Measurements from ENCODE around the gene CHCHD3. TPM values are rescaled to one million over a fixed set of nuclear protein-coding genes. Genes with fewer than 3 reads are reported as not detected.

CHCHD3 gene
- total RNA-seq, 4 donors from 2014 or later, result 66.0 to 79.1 (median 70.0) TPM

- no peak for TF ChIP-seq POLR2A (IDR thresholded peaks at IDR 0.05)
- TF ChIP-seq CTCF (IDR thresholded peaks at IDR 0.05), result no peak
- no peaks in the 10 kb centered on the region for H3K27me3 ChIP-seq
- intact Hi-C loops (cut with DNase I), result no loop called here
- no peak overlapping the region for H3K4me3 ChIP-seq (replicated peaks in 1 of 3)
- peaks cover 4 to 14% of the 10 kb centered on the region in 2 donors for H3K4me1 ChIP-seq
- no peaks in the 10 kb centered on the region for H3K9me3 ChIP-seq
- H3K36me3 ChIP-seq, result no peaks in the 10 kb centered on the region
- no peak for DNase-seq
- peak overlapping the region in 2 of 3 donors; percentile 9 to 14 for H3K27ac ChIP-seq
These were observed 266.8 kb downstream of the CHCHD3 start for GRCh38 chr7:132815130-132815529.

GRCh38 chr7:132810561-132810960 is 271.3 kb downstream of the CHCHD3 start:
- DNase-seq, result no peak
- Histone ChIP-seq H3K4me1 (peaks cover 0 to 3% of the 10 kb centered on the region in 2 donors), H3K9me3 (no peaks in the 10 kb centered on the region), H3K36me3 (no peaks in the 10 kb centered on the region), H3K4me3 (replicated peaks in 1 of 3) (no peak overlapping the region), H3K27me3 (no peaks in the 10 kb centered on the region), H3K27ac (no peak overlapping the region)
- intact Hi-C loops (cut with DNase I), result no loop called here
- no peak for TF ChIP-seq CTCF (IDR thresholded peaks at IDR 0.05)
- TF ChIP-seq POLR2A (IDR thresholded peaks at IDR 0.05), result no peak
- WGBS, 2 donors, result 96 to 100% methylated on average over 2 of the region's 2 CpGs

GRCh38 chr7:132806834-132807233 is 275.1 kb downstream of the CHCHD3 start:
- DNase-seq, result no peak
- H3K4me1 ChIP-seq, result no peaks in the 10 kb centered on the region
- intact Hi-C loops (cut with DNase I), result no loop called here
- no peak overlapping the region for H3K27ac ChIP-seq
- no peak for TF ChIP-seq CTCF (IDR thresholded peaks at IDR 0.05)
- TF ChIP-seq POLR2A (IDR thresholded peaks at IDR 0.05), result no peak
- WGBS, 2 donors, result 94 to 96% methylated on average over 4 of the region's 4 CpGs
- H3K27me3 ChIP-seq, result no peaks in the 10 kb centered on the region
- no peaks in the 10 kb centered on the region for H3K9me3 ChIP-seq
- H3K4me3 ChIP-seq (replicated peaks in 1 of 3), result no peak overlapping the region
- no peaks in the 10 kb centered on the region for H3K36me3 ChIP-seq

GRCh38 chr7:132805766-132806165 is 276.1 kb downstream of the CHCHD3 start:
- TF ChIP-seq CTCF (IDR thresholded peaks at IDR 0.05), result no peak
- no peak for TF ChIP-seq POLR2A (IDR thresholded peaks at IDR 0.05)
- WGBS, 2 donors, result 83 to 87% methylated on average over 5 of the region's 5 CpGs

GRCh38 chr7:132804849-132805485 is 276.9 kb downstream of the CHCHD3 start:
- Histone ChIP-seq H3K27me3 (no peaks in the 10 kb centered on the region), H3K4me1 (no peaks in the 10 kb centered on the region), H3K4me3 (replicated peaks in 1 of 3) (no peak overlapping the region), H3K27ac (no peak overlapping the region), H3K9me3 (no peaks in the 10 kb centered on the region), H3K36me3 (no peaks in the 10 kb centered on the region)
- TF ChIP-seq POLR2A (IDR thresholded peaks at IDR 0.05) (no peak), CTCF (IDR thresholded peaks at IDR 0.05) (no peak)
- DNase-seq, result no peak
- intact Hi-C loops (cut with DNase I), result no loop called here
- 93 to 94% methylated on average over 7 of the region's 7 CpGs for WGBS, 2 donors

More at GRCh38 chr7:132805766-132806165, 276.1 kb downstream of the CHCHD3 start:
- Histone ChIP-seq H3K36me3 (no peaks in the 10 kb centered on the region), H3K4me1 (no peaks in the 10 kb centered on the region), H3K9me3 (no peaks in the 10 kb centered on the region), H3K27ac (no peak overlapping the region), H3K4me3 (replicated peaks in 1 of 3) (no peak overlapping the region), H3K27me3 (no peaks in the 10 kb centered on the region)
- intact Hi-C loops (cut with DNase I), result no loop called here
- DNase-seq, result no peak

Measured in thyroid gland (tissue), 4 donors.